Activated CD8-positive, alpha-beta T cell treated with anti-CD3 and anti-CD28 coated beads, Interleukin-2, amount 10 ng/mL, durations not matched to agents 7 days and 5 days (primary cell): ENCODE measurements around the gene VSNL1. TPM values are rescaled to one million over a fixed set of nuclear protein-coding genes. Genes with fewer than 3 reads are reported as not detected.
A peak's percentile ranks its signal among the peaks of the same experiment; 100 is the strongest.

Experiments
- ATAC-seq: fragments of 150-1000 bp; cut with Tn5 transposase; one replicate; pipeline ENCODE4 v1.10.0; 2021; ENCODE audit warnings: moderate library complexity
- CTCF ChIA-PET: fragments of 350-600 bp; sonication (Branson Sonifier 250); formaldehyde crosslinking; loops from one replicate; lab custom pipeline; 2021; ENCODE audit warnings: antibody characterized with exemption; lab: Charles Lee
- POLR2A ChIA-PET: fragments of 350-600 bp; sonication (Branson Sonifier 250); formaldehyde crosslinking; loops from one replicate; lab custom pipeline; 2021; ENCODE audit warnings: antibody characterized with exemption; lab: Charles Lee
- DNase-seq: peaks from one replicate; pipeline ENCODE4 v3.0.0-alpha.2; 2020
- H3K27ac Mint-ChIP-seq: one replicate; pipeline ENCODE4 v1.8.0; 2021; ENCODE audit warnings: mild to moderate bottlenecking, mixed read lengths
- H3K27me3 Mint-ChIP-seq: one replicate; pipeline ENCODE4 v1.8.0; 2021; ENCODE audit warnings: low read depth, mixed read lengths
- H3K36me3 Mint-ChIP-seq: one replicate; pipeline ENCODE4 v1.8.0; 2021; ENCODE audit warnings: low read depth, mixed read lengths
- H3K4me1 Mint-ChIP-seq: one replicate; pipeline ENCODE4 v1.8.0; 2021; ENCODE audit warnings: low read depth, mixed read lengths
- H3K4me3 Mint-ChIP-seq: one replicate; pipeline ENCODE4 v1.8.0; 2021; ENCODE audit warnings: mild to moderate bottlenecking, mixed read lengths
- H3K9me3 Mint-ChIP-seq: one replicate; pipeline ENCODE4 v1.8.0; 2022; ENCODE audit warnings: mixed read lengths; ENCODE audit not compliant: insufficient read depth
- total RNA-seq, 2 experiments: library from RNA; stranded (reverse); gene quantifications; one replicate each; pipeline ENCODE4 v1.2.3, GENCODE V29; 2021

The VSNL1 gene
- total RNA-seq, 2 experiments from 2014 or later, result not detected

DNA sequence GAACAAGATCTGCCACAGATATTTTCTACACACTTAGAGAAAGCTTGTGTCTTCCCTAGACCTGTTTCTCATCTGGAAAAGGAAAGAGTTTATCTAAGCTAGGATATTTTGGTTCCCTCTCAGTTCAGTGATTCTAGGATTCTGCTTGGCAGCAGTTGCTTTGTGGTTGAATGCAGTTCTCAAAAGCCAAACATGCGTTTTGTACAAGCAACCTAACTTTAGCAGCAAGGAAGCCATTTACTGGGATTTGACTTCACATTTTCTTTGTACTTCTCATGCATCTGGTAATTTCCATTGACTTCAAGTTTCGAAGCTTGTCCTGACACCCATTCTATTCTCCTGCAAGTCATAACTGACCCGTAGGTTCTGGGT is 33.3 kb downstream of the VSNL1 start:
- CTCF ChIA-PET, result no interaction called here

DNA sequence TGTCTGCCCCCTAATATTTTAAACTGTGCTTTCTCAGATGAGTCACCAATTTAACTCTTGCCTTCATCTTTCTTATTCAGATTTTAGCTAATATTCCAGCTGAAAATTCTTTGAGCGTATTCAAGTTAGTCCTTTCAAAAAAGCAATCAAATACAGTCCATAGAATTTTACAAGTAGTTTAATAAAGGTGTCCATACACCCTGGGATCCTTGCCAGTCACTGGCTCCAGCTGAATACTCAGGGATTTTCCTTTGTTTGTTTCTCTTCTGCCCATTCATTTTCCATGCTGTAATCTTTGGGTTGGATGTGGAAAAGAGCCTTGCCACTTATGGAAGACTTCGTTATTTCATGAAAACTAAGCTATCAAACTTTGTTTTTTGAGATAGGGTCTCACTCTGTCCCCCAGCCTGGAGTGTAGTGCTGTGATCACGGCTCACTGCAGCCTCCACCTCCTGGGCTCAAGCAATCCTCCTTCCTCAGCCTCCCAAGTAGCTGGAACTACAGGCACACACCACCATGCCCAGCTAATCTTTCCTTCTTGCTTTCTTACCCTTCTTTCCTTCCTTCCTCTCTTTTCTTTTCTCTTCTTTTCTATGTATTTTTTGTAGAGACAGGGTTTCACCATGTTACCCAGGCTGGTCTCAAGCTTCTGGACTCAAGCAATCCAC is 34.0 kb downstream of the VSNL1 start:
- CTCF ChIA-PET, result no interaction called here
- Mint-ChIP-seq H3K4me3 (no peak overlapping the region), H3K4me1 (peaks cover 13% of the 10 kb centered on the region), H3K27ac (no peak overlapping the region), H3K36me3 (no peaks in the 10 kb centered on the region), H3K9me3 (no peaks in the 10 kb centered on the region), H3K27me3 (peaks cover 2% of the 10 kb centered on the region)
- POLR2A ChIA-PET, result no interaction called here
- no peak for DNase-seq
- no peak for ATAC-seq

More for the DNA sequence above, 33.3 kb downstream of the VSNL1 start:
- Mint-ChIP-seq H3K9me3 (no peaks in the 10 kb centered on the region), H3K36me3 (no peaks in the 10 kb centered on the region), H3K27me3 (peaks cover 2% of the 10 kb centered on the region), H3K4me3 (no peak overlapping the region), H3K4me1 (peaks cover 8% of the 10 kb centered on the region), H3K27ac (no peak overlapping the region)
- POLR2A ChIA-PET, result no interaction called here
- DNase-seq, result no peak
- ATAC-seq, result no peak

DNA sequence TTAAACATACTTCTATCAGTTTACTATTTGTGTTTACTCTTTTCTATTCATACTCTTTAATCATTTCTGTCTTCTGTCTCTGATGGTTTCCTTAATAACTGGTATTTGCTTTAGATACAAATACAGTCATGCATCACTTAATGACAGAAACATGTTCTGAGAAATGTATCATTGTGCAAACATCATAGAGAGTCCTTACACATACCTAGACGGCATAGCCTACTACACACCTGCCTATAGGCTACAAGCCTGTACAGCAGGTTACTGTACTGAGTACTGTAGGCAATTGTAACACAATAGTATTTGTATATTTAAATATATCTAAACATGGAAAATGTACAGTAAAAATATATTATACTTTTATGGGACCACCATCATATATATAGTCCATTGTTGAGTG is 36.3 kb downstream of the VSNL1 start:
- Mint-ChIP-seq H3K9me3 (no peaks in the 10 kb centered on the region), H3K27ac (no peak overlapping the region), H3K4me3 (no peak overlapping the region), H3K27me3 (peaks cover 2% of the 10 kb centered on the region), H3K4me1 (peaks cover 28% of the 10 kb centered on the region), H3K36me3 (no peaks in the 10 kb centered on the region)
- no peak for ATAC-seq
- POLR2A ChIA-PET, result no interaction called here
- DNase-seq, result no peak
- CTCF ChIA-PET, result no interaction called here

DNA sequence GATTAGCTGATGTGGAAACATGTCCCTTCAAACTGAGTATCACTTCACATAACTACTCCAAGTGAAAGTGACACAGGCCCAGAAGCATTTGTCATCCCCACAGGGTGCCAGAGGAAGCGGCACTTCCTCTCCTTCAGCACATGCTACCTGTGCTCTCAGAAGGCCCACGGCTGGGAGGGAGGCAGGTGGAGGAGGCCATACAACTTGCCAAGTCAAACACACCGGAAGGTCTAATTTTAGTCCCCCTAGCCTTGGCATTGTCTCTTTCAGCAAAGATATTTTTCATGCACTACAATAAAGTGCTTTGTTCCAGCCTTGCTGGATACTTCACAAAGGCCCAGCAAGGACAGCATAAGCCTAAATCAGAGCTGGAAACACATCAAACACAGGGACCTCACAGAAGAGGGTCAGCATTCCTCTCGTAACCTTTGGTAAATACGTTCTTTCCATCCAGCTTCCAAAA is 38.0 kb downstream of the VSNL1 start:
- peaks cover 31% of the 10 kb centered on the region for H3K4me1 Mint-ChIP-seq
- H3K9me3 Mint-ChIP-seq, result no peaks in the 10 kb centered on the region
- DNase-seq (peak; percentile 23), ATAC-seq (no peak)
- POLR2A ChIA-PET, result no interaction called here
- peaks cover 5% of the 10 kb centered on the region for H3K27me3 Mint-ChIP-seq
- H3K27ac Mint-ChIP-seq, result peak overlapping the region; percentile 2
- no peak overlapping the region for H3K4me3 Mint-ChIP-seq
- CTCF ChIA-PET, result no interaction called here
- no peaks in the 10 kb centered on the region for H3K36me3 Mint-ChIP-seq

DNA sequence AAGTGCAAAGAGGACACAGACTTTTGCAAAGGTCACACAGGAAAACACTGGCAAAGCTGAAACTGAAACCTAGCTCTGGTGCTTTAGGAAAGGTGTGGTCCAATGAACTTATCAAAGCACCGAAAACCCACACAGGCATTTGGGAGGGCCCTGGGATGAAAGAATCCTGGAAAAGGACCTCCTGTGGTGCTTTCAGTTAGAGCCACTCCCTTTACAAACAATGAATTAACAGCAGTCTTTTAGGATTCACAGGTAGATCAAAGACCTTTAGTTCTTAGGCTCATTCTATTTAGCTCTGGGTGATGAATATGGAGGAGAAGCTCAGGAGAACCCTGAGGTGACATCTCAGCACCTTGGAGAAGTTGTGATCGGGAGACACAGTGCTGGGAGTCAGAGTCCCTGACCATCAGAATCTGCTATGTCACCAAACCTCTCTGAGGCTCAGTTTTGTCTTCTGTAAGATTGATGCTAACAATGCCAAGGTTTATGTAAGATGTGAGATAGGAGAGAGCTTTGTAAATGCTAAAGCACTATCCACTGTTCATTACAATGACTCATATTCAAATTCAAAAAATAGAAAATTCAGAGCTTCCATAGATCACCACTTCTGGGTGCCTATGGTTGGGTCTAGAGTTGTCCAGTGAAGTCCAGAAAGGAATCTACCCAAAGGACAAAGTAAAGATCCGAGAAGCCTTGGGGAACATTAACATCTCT is 39.3 kb downstream of the VSNL1 start:
- CTCF ChIA-PET, result interaction anchor here (1.1 kb wide), 1 partner anchor 92 kb away, joined by 4 read pairs; no protein-coding TSS in a partner anchor
- Mint-ChIP-seq H3K27me3 (peaks cover 5% of the 10 kb centered on the region), H3K4me1 (peaks cover 32% of the 10 kb centered on the region), H3K27ac (peak overlapping the region; percentile 31), H3K4me3 (no peak overlapping the region), H3K36me3 (no peaks in the 10 kb centered on the region), H3K9me3 (no peaks in the 10 kb centered on the region)
- ATAC-seq (no peak), DNase-seq (no peak)
- POLR2A ChIA-PET, result no interaction called here

DNA sequence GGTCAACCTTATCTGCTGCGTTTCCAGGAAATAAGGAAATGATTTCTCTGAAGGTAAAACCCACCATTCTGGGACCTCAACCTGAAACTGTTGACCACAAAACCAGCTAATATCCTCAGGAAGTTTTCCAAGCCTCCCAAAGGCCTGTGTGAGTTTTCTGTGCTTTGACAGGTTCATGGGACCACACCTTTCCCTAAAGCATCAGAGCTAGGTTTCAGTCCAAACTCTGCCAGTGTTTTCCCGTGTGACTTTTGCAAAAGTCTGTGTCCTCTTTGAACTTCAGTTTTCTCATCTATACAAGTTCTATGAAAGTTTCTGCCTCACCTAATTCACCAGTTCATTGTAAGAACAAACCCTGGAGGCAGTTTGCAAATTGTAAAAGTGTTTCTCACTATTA is 39.8 kb downstream of the VSNL1 start:
- Mint-ChIP-seq H3K4me1 (peaks cover 32% of the 10 kb centered on the region), H3K9me3 (no peaks in the 10 kb centered on the region), H3K36me3 (no peaks in the 10 kb centered on the region), H3K27me3 (peaks cover 5% of the 10 kb centered on the region), H3K27ac (no peak overlapping the region), H3K4me3 (no peak overlapping the region)
- DNase-seq, result no peak
- CTCF ChIA-PET, result interaction anchor here (1.1 kb wide), 1 partner anchor 91 kb away, joined by 4 read pairs; no protein-coding TSS in a partner anchor
- POLR2A ChIA-PET, result no interaction called here
- ATAC-seq, result no peak

DNA sequence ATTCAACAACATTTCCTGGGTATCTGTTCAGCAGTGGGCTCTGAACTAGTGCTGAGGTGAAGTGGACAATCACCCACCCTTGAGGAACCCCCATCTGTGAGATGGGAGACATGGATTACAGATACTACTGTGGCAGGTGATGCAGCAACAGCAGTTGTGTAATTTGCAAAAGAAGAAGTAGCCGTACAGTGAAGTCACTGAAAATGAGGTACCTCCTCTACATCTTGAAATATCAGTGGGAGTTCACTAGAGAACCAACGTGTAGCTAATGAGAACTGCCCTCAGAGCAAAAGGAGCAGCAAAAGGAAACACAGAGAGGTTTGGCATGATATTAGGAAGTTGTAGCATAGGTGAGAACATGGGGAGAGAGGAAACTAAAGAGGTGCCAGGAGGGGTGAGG is 41.3 kb downstream of the VSNL1 start:
- no peaks in the 10 kb centered on the region for H3K36me3 Mint-ChIP-seq
- no peak for DNase-seq
- H3K27me3 Mint-ChIP-seq, result peaks cover 4% of the 10 kb centered on the region
- ChIA-PET POLR2A (no interaction called here), CTCF (no interaction called here)
- peaks cover 32% of the 10 kb centered on the region for H3K4me1 Mint-ChIP-seq
- H3K9me3 Mint-ChIP-seq, result no peaks in the 10 kb centered on the region
- ATAC-seq, result no peak
- no peak overlapping the region for H3K4me3 Mint-ChIP-seq
- no peak overlapping the region for H3K27ac Mint-ChIP-seq

DNA sequence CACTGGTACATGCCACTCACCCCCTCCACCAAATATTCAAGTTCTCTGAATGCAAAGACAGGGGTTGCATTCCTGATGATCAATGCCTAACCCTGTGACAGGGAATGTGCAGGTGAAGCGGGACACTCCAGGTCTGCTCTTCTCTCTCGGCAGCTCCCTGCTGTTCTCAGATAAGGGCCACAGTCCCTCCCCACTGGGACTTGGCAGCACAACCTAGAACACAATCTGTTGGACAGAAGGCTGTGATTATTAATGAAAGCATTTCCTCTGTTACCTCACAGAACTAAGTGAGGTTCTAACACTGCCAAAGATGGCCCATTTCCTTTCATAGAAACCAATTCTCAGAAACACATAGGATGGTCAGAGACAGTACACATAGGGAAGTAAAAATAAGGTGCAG is 42.7 kb downstream of the VSNL1 start:
- H3K4me3 Mint-ChIP-seq, result no peak overlapping the region
- DNase-seq (no peak), ATAC-seq (no peak)
- H3K9me3 Mint-ChIP-seq, result no peaks in the 10 kb centered on the region
- peaks cover 4% of the 10 kb centered on the region for H3K27me3 Mint-ChIP-seq
- H3K27ac Mint-ChIP-seq, result no peak overlapping the region
- ChIA-PET CTCF (no interaction called here), POLR2A (no interaction called here)
- peaks cover 30% of the 10 kb centered on the region for H3K4me1 Mint-ChIP-seq
- H3K36me3 Mint-ChIP-seq, result no peaks in the 10 kb centered on the region

DNA sequence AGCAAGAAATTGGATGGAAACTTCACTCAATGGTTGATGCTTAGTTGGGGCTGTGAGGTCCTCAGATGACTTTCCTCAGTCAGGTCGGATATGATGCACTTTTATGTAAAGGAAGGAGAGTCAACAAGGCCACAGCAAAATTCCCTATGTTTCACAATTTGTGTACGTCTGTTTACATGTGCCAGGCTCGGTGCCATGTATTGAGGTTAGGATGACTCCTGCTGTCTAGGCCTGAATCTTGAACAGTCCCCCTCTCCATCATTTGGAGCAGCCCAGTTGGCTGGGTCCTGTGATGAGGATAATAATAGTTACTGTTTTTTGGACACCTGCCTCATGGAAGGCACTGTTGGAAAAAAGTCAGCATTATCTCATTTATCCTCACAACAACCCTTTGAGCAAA is 43.1 kb downstream of the VSNL1 start:
- H3K4me1 Mint-ChIP-seq, result peaks cover 25% of the 10 kb centered on the region
- H3K27me3 Mint-ChIP-seq, result peaks cover 4% of the 10 kb centered on the region
- ChIA-PET CTCF (no interaction called here), POLR2A (no interaction called here)
- H3K36me3 Mint-ChIP-seq, result no peaks in the 10 kb centered on the region
- ATAC-seq (no peak), DNase-seq (no peak)
- H3K4me3 Mint-ChIP-seq, result no peak overlapping the region
- no peaks in the 10 kb centered on the region for H3K9me3 Mint-ChIP-seq
- no peak overlapping the region for H3K27ac Mint-ChIP-seq

DNA sequence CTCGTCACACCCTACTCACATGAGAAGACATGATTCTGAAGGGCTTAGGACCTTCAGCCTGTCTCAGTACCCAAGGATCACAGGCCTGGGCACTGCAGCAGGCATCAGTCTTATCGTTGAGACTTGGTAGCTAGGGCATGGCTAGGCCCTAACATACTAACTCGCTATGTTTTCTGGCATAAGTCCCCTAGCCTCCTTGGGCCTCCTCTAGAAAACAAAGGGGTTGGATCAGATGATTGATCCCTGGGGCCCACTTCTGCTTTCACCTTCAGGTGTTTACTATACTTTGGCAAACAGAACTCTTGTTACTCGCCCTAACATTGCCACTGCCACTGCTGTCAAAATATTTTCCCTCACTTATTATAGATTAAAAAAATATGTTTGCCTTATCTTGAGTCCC is 44.2 kb downstream of the VSNL1 start:
- Mint-ChIP-seq H3K27ac (no peak overlapping the region), H3K27me3 (peaks cover 4% of the 10 kb centered on the region), H3K36me3 (no peaks in the 10 kb centered on the region), H3K4me3 (no peak overlapping the region), H3K4me1 (peaks cover 17% of the 10 kb centered on the region), H3K9me3 (no peaks in the 10 kb centered on the region)
- POLR2A ChIA-PET, result no interaction called here
- DNase-seq (no peak), ATAC-seq (no peak)
- CTCF ChIA-PET, result no interaction called here

DNA sequence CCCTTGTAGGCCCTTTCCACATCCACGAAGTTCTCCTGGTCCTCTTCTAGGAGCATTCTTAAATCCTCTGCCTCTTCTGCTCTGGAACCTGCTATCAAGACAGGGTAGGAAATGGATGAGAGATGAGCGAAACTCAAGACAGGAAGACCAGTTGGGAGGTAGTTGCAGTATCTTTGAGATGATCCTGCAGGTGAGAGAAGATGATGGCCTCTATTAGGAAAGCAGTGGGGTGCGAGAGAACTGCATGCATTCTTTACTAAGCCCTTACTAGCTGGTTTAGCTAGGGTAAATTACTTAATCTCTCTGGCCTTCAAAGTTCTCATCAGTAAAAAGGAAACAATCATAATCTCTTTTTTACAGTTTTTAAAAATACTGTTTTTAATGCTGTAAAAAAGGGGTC is 47.0 kb downstream of the VSNL1 start:
- Mint-ChIP-seq H3K4me3 (no peak overlapping the region), H3K9me3 (no peaks in the 10 kb centered on the region), H3K36me3 (no peaks in the 10 kb centered on the region), H3K27ac (no peak overlapping the region), H3K27me3 (peaks cover 3% of the 10 kb centered on the region), H3K4me1 (peaks cover 4% of the 10 kb centered on the region)
- ATAC-seq, result no peak
- DNase-seq, result no peak
- POLR2A ChIA-PET, result no interaction called here
- CTCF ChIA-PET, result no interaction called here

DNA sequence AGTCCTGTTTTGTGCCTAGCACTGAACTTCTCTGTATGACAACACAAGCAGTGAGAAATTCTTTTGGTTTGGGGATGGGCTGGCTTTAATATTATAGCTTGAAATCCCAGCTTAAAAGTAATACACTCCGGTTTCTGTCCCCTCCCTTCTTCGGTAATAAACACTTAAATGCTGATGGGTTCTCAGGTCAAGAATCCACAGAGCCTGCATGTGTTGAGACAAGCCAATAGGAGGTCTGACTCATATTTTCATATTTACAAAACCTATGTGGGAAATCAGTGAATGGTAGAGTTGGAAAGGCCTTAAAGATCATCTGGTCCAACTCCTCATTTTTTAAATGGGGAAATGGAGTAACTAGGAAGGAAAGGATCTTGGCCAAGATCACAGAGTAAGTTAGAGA is 47.5 kb downstream of the VSNL1 start:
- POLR2A ChIA-PET, result no interaction called here
- peaks cover 4% of the 10 kb centered on the region for H3K4me1 Mint-ChIP-seq
- H3K9me3 Mint-ChIP-seq, result no peaks in the 10 kb centered on the region

More for the DNA sequence above, 47.5 kb downstream of the VSNL1 start:
- DNase-seq (no peak), ATAC-seq (no peak)
- Mint-ChIP-seq H3K27me3 (peaks cover 3% of the 10 kb centered on the region), H3K27ac (no peak overlapping the region), H3K4me3 (no peak overlapping the region), H3K36me3 (no peaks in the 10 kb centered on the region)
- CTCF ChIA-PET, result no interaction called here
